H1 (cell line): ENCODE measurements around the gene CORIN. TPM values are rescaled to one million over a fixed set of nuclear protein-coding genes. Genes with fewer than 3 reads are reported as not detected.

Experiments used
- CTCF ChIA-PET: fragments of 300-600 bp; sonication (Branson Sonifier 250); formaldehyde crosslinking; loops from one replicate; lab custom pipeline; 2021; ENCODE audit not compliant: partially characterized antibody; lab: Charles Lee
- POLR2A ChIA-PET: fragments of 300-600 bp; sonication (Branson Sonifier 250); formaldehyde crosslinking; loops from one replicate; lab custom pipeline; 2021; ENCODE audit warnings: inconsistent platforms; ENCODE audit not compliant: partially characterized antibody; lab: Charles Lee
- DNase-seq, 2 experiments: peaks; one replicate each; pipeline versions ENCODE4 v3.0.0 to v3.0.0-alpha.2; 2010 to 2022; ENCODE audit warnings: low spot score in 2 of 2, low read depth in 1 of 2, mixed read lengths in 1 of 2
- FAIRE-seq: peaks from 2 replicates; lab custom pipeline; 2011; peaks lifted over from hg19 to GRCh38; lab: Jason Lieb, UNC
- H2AFZ ChIP-seq: 2 replicates; pipeline ENCODE4 v1.8.1; 2012; ENCODE audit warnings: low read length, inconsistent platforms
- H2AK5ac ChIP-seq: 2 replicates; pipeline ENCODE4 v1.6.1; 2013; ENCODE audit warnings: low read depth, low read length
- H2BK120ac ChIP-seq: replicated peaks from 2 replicates; pipeline ENCODE3; 2013; ENCODE audit warnings: low read depth, low read length, inconsistent platforms
- H2BK12ac ChIP-seq: 2 replicates; pipeline ENCODE4 v1.6.1; 2013; ENCODE audit warnings: low read depth, low read length
- H2BK15ac ChIP-seq: 2 replicates; pipeline ENCODE4 v1.6.1; 2013; ENCODE audit warnings: low read length
- H2BK20ac ChIP-seq: 2 replicates; pipeline ENCODE4 v1.6.1; 2013; ENCODE audit warnings: low read length
- H2BK5ac ChIP-seq: 2 replicates; pipeline ENCODE4 v1.6.1; 2013; ENCODE audit warnings: low read depth, low read length
- H3K14ac ChIP-seq: 2 replicates; pipeline ENCODE4 v1.6.1; 2013; ENCODE audit warnings: inconsistent platforms; ENCODE audit not compliant: insufficient read length
- H3K18ac ChIP-seq: 2 replicates; pipeline ENCODE4 v1.6.1; 2013; ENCODE audit warnings: low read length; ENCODE audit errors: extremely low read depth
- H3K23ac ChIP-seq: 2 replicates; pipeline ENCODE4 v1.6.1; 2013; ENCODE audit warnings: inconsistent platforms; ENCODE audit not compliant: insufficient read length
- H3K23me2 ChIP-seq: 2 replicates; pipeline ENCODE4 v1.6.1; 2013; ENCODE audit warnings: low read depth, low read length
- H3K27ac ChIP-seq: 2 replicates; pipeline ENCODE4 v1.6.1; 2011; ENCODE audit warnings: low read depth, low read length, inconsistent platforms
- H3K27me3 ChIP-seq, 4 experiments: replicated peaks in 1 of 4; 1 replicate in 1 of 4; 2 replicates in 3 of 4; pipeline versions ENCODE4 v1.6.1 to v1.8.1; 2011 to 2013; ENCODE audit warnings: low read length in 3 of 4, mild to moderate bottlenecking in 3 of 4, inconsistent platforms in 2 of 4, mixed read lengths in 2 of 4, moderate library complexity in 1 of 4; ENCODE audit not compliant: control insufficient read depth in 3 of 4, insufficient read depth in 3 of 4; ENCODE audit errors: extremely low read depth in 1 of 4
- H3K36me3 ChIP-seq, 4 experiments: 2 replicates each; pipeline versions ENCODE4 v1.6.1 to v1.8.1; 2011 to 2013; ENCODE audit warnings: mild to moderate bottlenecking in 4 of 4, low read length in 3 of 4, moderate library complexity in 2 of 4, control low read depth in 1 of 4, inconsistent platforms in 1 of 4; ENCODE audit not compliant: insufficient read depth in 4 of 4, control insufficient read depth in 2 of 4
- H3K4ac ChIP-seq: replicated peaks from 2 replicates; pipeline ENCODE3; 2013; ENCODE audit warnings: low read length, low read depth, mixed read lengths, inconsistent platforms; ENCODE audit not compliant: insufficient read length
- H3K4me1 ChIP-seq, 4 experiments: replicated peaks in 1 of 4; 1 replicate in 1 of 4; 2 replicates in 3 of 4; pipeline versions ENCODE4 v1.6.1 to v1.8.1; 2011 to 2013; ENCODE audit warnings: low read length in 3 of 4, inconsistent platforms in 2 of 4, mixed read lengths in 1 of 4; ENCODE audit not compliant: insufficient read depth in 4 of 4, control insufficient read depth in 3 of 4
- H3K4me2 ChIP-seq, 2 experiments: 2 replicates each; pipeline versions ENCODE4 v1.6.1 to v1.8.1; 2011 to 2013; ENCODE audit warnings: low read depth in 2 of 2, low read length in 2 of 2, control low read depth in 1 of 2, inconsistent platforms in 1 of 2, mild to moderate bottlenecking in 1 of 2; ENCODE audit not compliant: insufficient read depth in 1 of 2
- H3K4me3 ChIP-seq, 4 experiments: fragments of 200-600, 300-600 bp in 1 of 4; sonication (generic), shearing (Covaris generic), sonication (Bioruptor Twin) in 1 of 4; 2 replicates each; pipeline versions ENCODE4 v1.5.1 to v1.8.1; 2011 to 2016; ENCODE audit warnings: low read length in 4 of 4, low read depth in 3 of 4, control low read depth in 2 of 4, inconsistent platforms in 2 of 4, mild to moderate bottlenecking in 2 of 4, mixed read lengths in 1 of 4, moderate library complexity in 1 of 4; ENCODE audit not compliant: insufficient read depth in 2 of 4; ENCODE audit errors: extremely low read depth in 1 of 4
- H3K56ac ChIP-seq: replicated peaks from 2 replicates; pipeline ENCODE3; 2013; ENCODE audit warnings: low read depth, mild to moderate bottlenecking, mixed read lengths, low read length, inconsistent platforms; ENCODE audit not compliant: insufficient read length
- H3K79me1 ChIP-seq: 2 replicates; pipeline ENCODE4 v1.6.1; 2013; ENCODE audit warnings: low read depth, low read length, control low read depth
- H3K79me2 ChIP-seq, 2 experiments: 2 replicates each; pipeline versions ENCODE4 v1.6.1 to v1.8.1; 2012 to 2013; ENCODE audit warnings: low read length in 2 of 2, mild to moderate bottlenecking in 2 of 2, inconsistent platforms in 1 of 2; ENCODE audit not compliant: insufficient read depth in 2 of 2, control insufficient read depth in 1 of 2
- H3K9ac ChIP-seq, 4 experiments: replicated peaks in 1 of 4; 1 replicate in 1 of 4; 2 replicates in 3 of 4; pipeline versions ENCODE4 v1.6.1 to v1.8.1; 2011 to 2013; ENCODE audit warnings: low read depth in 3 of 4, low read length in 3 of 4, control low read depth in 2 of 4, mild to moderate bottlenecking in 2 of 4, moderate library complexity in 2 of 4, inconsistent platforms in 1 of 4; ENCODE audit errors: extremely low read depth in 1 of 4
- H3K9me3 ChIP-seq, 2 experiments: 2 replicates each; pipeline versions ENCODE4 v1.6.1 to v1.8.1; 2012 to 2013; ENCODE audit warnings: mild to moderate bottlenecking in 2 of 2, moderate library complexity in 2 of 2, control low read depth in 1 of 2, inconsistent platforms in 1 of 2, low read depth in 1 of 2, low read length in 1 of 2, mixed read lengths in 1 of 2; ENCODE audit not compliant: insufficient read depth in 2 of 2
- H4K20me1 ChIP-seq, 2 experiments: replicated peaks in 1 of 2; 2 replicates each; pipeline versions ENCODE3 to v1.8.1; 2011 to 2013; ENCODE audit warnings: inconsistent platforms in 2 of 2, low read length in 2 of 2, mild to moderate bottlenecking in 1 of 2; ENCODE audit not compliant: insufficient read depth in 2 of 2, control insufficient read depth in 1 of 2
- H4K5ac ChIP-seq: 2 replicates; pipeline ENCODE4 v1.6.1; 2013; ENCODE audit warnings: low read length, low read depth, mixed read lengths, inconsistent platforms; ENCODE audit not compliant: insufficient read length
- H4K8ac ChIP-seq: 2 replicates; pipeline ENCODE4 v1.8.0; 2013; ENCODE audit warnings: mild to moderate bottlenecking, moderate library complexity, low read length, inconsistent platforms; ENCODE audit not compliant: insufficient read depth; ENCODE audit errors: extremely low read depth
- H4K91ac ChIP-seq: replicated peaks from 2 replicates; pipeline ENCODE3; 2013; ENCODE audit warnings: low read length, mixed read lengths, inconsistent platforms; ENCODE audit not compliant: insufficient read length
- BCL11A ChIP-seq, 2 experiments: IDR thresholded peaks; one replicate each; pipeline ENCODE4 v1.6.1; 2011; ENCODE audit warnings: low read depth in 2 of 2, low read length in 2 of 2, mild to moderate bottlenecking in 2 of 2
- CBX8 ChIP-seq: fragments of 300-800, 300-1000 bp; sonication (generic); IDR thresholded peaks from 2 replicates; pipeline ENCODE4 v1.7.1; 2016; ENCODE audit warnings: low read depth, low read length, borderline replicate concordance
- CREB1 ChIP-seq: IDR thresholded peaks from 2 replicates; pipeline ENCODE4 v1.6.1; 2012; ENCODE audit warnings: inconsistent platforms
- GTF2F1 ChIP-seq: IDR thresholded peaks from 2 replicates; pipeline ENCODE4 v1.6.1; 2012; ENCODE audit warnings: low read depth, low read length, improper control_type of control experiment, borderline replicate concordance
- JUND ChIP-seq: IDR thresholded peaks from 2 replicates; pipeline ENCODE4 v1.6.1; 2011; ENCODE audit warnings: mild to moderate bottlenecking, improper control_type of control experiment, low read length
- KDM1A ChIP-seq: fragments of 200-600, 300-600 bp; sonication (generic); IDR thresholded peaks from 2 replicates; pipeline ENCODE4 v1.7.1; 2016; ENCODE audit warnings: mild to moderate bottlenecking, low read length, borderline replicate concordance
- KDM4A ChIP-seq: IDR thresholded peaks from one replicate; pipeline ENCODE4 v1.7.1; 2012; ENCODE audit warnings: low read depth, mild to moderate bottlenecking, moderate library complexity, low read length, inconsistent platforms; ENCODE audit not compliant: severe bottlenecking
- KDM5A ChIP-seq: fragments of 200-600 bp; IDR thresholded peaks from 2 replicates; pipeline ENCODE4 v1.7.1; 2012; ENCODE audit warnings: mild to moderate bottlenecking, low read length, inconsistent platforms, mixed read lengths
- MAFK ChIP-seq: IDR thresholded peaks from 2 replicates; pipeline ENCODE4 v1.6.1; 2012; ENCODE audit warnings: low read depth, mild to moderate bottlenecking, improper control_type of control experiment, low read length
- POLR2AphosphoS5 ChIP-seq: IDR thresholded peaks from 2 replicates; pipeline ENCODE4 v1.6.1; 2011; ENCODE audit warnings: low read depth, low read length
- RNF2 ChIP-seq: fragments of 200-900, 300-1000 bp; sonication (generic); IDR thresholded peaks from 2 replicates; pipeline ENCODE4 v1.7.1; 2016; ENCODE audit warnings: borderline replicate concordance, low read depth, mild to moderate bottlenecking, antibody characterized with exemption, low read length; ENCODE audit not compliant: poor library complexity, severe bottlenecking; ENCODE audit errors: missing control alignments
- RXRA ChIP-seq: IDR thresholded peaks from 2 replicates; pipeline ENCODE4 v1.6.1; 2011; ENCODE audit warnings: low read depth, mild to moderate bottlenecking, low read length, moderate library complexity; ENCODE audit not compliant: insufficient read depth
- SAP30 ChIP-seq: fragments of 300-600 bp; sonication (generic); IDR thresholded peaks from 2 replicates; pipeline ENCODE4 v1.7.1; 2012; ENCODE audit warnings: low read length, moderate library complexity, mild to moderate bottlenecking, inconsistent platforms; ENCODE audit not compliant: insufficient read depth, insufficient replicate concordance
- SIX5 ChIP-seq: IDR thresholded peaks from 2 replicates; pipeline ENCODE4 v1.6.1; 2011; ENCODE audit warnings: mild to moderate bottlenecking, low read depth, low read length
- TAF7 ChIP-seq: optimal IDR thresholded peaks from 2 replicates; pipeline ENCODE3; 2011; ENCODE audit warnings: low read depth, mild to moderate bottlenecking, inconsistent platforms, low read length, moderate library complexity, borderline replicate concordance
- WGBS, 2 experiments: shearing (Covaris generic) in 1 of 2; methylation state at CpG; one replicate each; pipeline versions ENCODE4 v1.1.6 to v1.1.7; 2013 to 2015; ENCODE audit warnings: low lambda C conversion rate in 2 of 2, mixed read lengths in 2 of 2, inconsistent platforms in 1 of 2, low coverage in 1 of 2, missing lambda C conversion rate in 1 of 2; ENCODE audit not compliant: insufficient replicate concordance in 2 of 2, insufficient coverage in 1 of 2, insufficient read length in 1 of 2; ENCODE audit errors: extremely low coverage in 1 of 2, missing lambda C conversion rate in 1 of 2; 5-methylcytosine and 5-hydroxymethylcytosine counted together
- polyA plus RNA-seq, 7 experiments: library from polyadenylated mRNA; depleted of rRNA in 3 of 7; stranded (reverse) in 5 of 7; unstranded in 2 of 7; fragments of >200 nt in 5 of 7; fragments of 200-250 nt in 2 of 7; gene quantifications; 1 replicate in 5 of 7; 2 replicates in 1 of 7; 4 replicates in 1 of 7; pipeline versions ENCODE4 v1.2.1 to v1.2.3, GENCODE V29; 2011 to 2013; ENCODE audit warnings: missing spikeins in 2 of 7, mixed read lengths in 2 of 7
- total RNA-seq: library from RNA; stranded (reverse); fragmentation: NEBNext Ultra II Directional; extraction: Animal tissue kit (Norgen Biotek cat#: 25700); gene quantifications from 2 replicates; pipeline ENCODE4 v1.2.1, GENCODE V29; 2021

CORIN gene
- total and polyA plus RNA-seq, 2 of the 8 experiments (the other 6 are each of a cell fraction or from before 2014, with no cell fraction given): 0.09 to 0.32 TPM

- H3K27me3 ChIP-seq: no peaks in the 10 kb centered on the region
- H3K23me2 ChIP-seq: no peaks in the 10 kb centered on the region
- H3K27ac ChIP-seq: no peak overlapping the region
- no peak overlapping the region for H3K18ac ChIP-seq
- H4K91ac ChIP-seq: no peak overlapping the region
- no peaks in the 10 kb centered on the region for H3K79me1 ChIP-seq
- CTCF ChIA-PET: interaction anchor here (1.0 to 1.7 kb wide), 2 partner anchors 10 to 143 kb away, joined by 3 to 14 read pairs; partner anchors contain the start of gene CORIN
- H3K4me1 ChIP-seq: no peaks in the 10 kb centered on the region
- no peak overlapping the region for H2BK5ac ChIP-seq
- H2BK15ac ChIP-seq: no peak overlapping the region
- 91% methylated on average over 2 of the region's 2 CpGs; no CpG with 5 or more reads in 1 of the 2 experiments for WGBS, 2 experiments
- H3K4me2 ChIP-seq: no peak overlapping the region
- no peak overlapping the region for H4K8ac ChIP-seq
- POLR2A ChIA-PET: no interaction called here
- no peak overlapping the region for H2AK5ac ChIP-seq
- H3K14ac ChIP-seq: no peak overlapping the region
- no peak overlapping the region for H2BK20ac ChIP-seq
- no peak overlapping the region for H3K4ac ChIP-seq
- no peak overlapping the region for H2BK12ac ChIP-seq
- no peak overlapping the region for H3K56ac ChIP-seq
- no peak overlapping the region for H2AFZ ChIP-seq
- H4K5ac ChIP-seq: no peak overlapping the region
- DNase-seq (no peak), FAIRE-seq (no peak)
- H3K79me2 ChIP-seq: no peaks in the 10 kb centered on the region
- H3K36me3 ChIP-seq: peaks cover 0 to 37% (median 8%) of the 10 kb centered on the region in 4 experiments; a peak in 6 of 8 replicates
- H2BK120ac ChIP-seq: no peak overlapping the region
- H3K9ac ChIP-seq: no peak overlapping the region
- no peak overlapping the region for H3K23ac ChIP-seq
- H3K9me3 ChIP-seq: no peaks in the 10 kb centered on the region
- no peak overlapping the region for H3K4me3 ChIP-seq
- no peaks in the 10 kb centered on the region for H4K20me1 ChIP-seq
- TF ChIP-seq POLR2AphosphoS5 (no peak), RXRA (no peak), KDM5A (no peak), KDM1A (no peak), MAFK (no peak), RNF2 (no peak), KDM4A (no peak), TAF7 (no peak), CREB1 (no peak), SAP30 (no peak), GTF2F1 (no peak), JUND (no peak), SIX5 (no peak), CBX8 (no peak), BCL11A (IDR thresholded peaks at IDR 0.05; ENCODE audit: low read depth in 2 of 2, low read length in 2 of 2) (no peak)
Observed at GRCh38 chr4:47848041-47848440, 10.2 kb upstream of the CORIN start.
